GM21423 (cell line): Measurements from ENCODE around the gene SCD5.
"Not testable (repeated sequence)": the region's sequence is repeated elsewhere in the genome, so short reads cannot be mapped to it uniquely, and the experiment has no call there.

Experiments used
- ATAC-seq: cut with Tn5 transposase; IDR thresholded peaks from one replicate; pipeline ENCODE4 v1.9.1; 2021; ENCODE audit warnings: mild to moderate bottlenecking, moderate library complexity; ENCODE audit not compliant: unreplicated experiment

Gene SCD5

GRCh38 chr4:82798168-82799005 lies at the start of gene SCD5:
Gene SCD5 (minus strand): TSS chr4:82798796. CDS start chr4:82798537, 259 bp downstream.
- ATAC-seq = peak; percentile 82

DNA sequence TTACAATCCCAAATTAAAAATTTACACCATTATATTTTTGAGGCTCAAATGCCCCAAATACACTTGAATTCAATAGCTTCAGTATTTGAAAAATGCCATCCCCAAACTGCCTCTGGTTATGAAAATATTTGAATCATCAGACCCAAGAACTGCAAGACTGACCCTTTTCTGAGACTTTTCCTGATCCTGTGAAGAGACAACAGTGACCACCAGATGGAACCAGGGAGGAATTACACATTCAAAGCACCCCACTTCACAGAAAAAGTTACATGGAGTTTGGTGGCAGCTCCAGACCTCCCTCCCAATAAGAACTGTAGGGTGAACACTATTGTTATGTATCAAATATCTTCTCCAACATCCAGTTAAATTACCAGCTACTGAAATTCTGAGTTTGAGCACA lies 44.0 kb upstream of the SCD5 start:
- no peak for ATAC-seq

DNA sequence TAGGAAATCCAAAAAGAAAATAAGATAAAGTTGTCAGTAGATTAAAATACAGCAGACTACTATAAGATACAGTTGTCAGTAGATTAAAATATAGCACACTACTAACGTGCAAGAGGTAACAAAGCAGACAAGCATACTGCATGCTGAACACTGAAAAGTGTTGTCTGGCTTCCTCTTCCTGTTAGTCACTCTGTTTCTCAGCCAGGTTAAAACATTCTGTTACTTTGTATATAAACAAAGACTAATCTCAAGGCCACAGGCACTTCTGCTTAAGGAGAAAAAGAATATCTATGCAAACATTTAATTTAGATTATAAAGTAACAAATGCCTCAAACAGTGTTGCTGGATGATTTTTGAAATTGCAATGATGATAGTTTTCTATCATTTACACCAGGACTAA lies 41.0 kb upstream of the SCD5 start:
- ATAC-seq = no peak

- no peak for ATAC-seq
These were observed 35.2 kb upstream of the SCD5 start for GRCh38 chr4:82833696-82834313.

DNA sequence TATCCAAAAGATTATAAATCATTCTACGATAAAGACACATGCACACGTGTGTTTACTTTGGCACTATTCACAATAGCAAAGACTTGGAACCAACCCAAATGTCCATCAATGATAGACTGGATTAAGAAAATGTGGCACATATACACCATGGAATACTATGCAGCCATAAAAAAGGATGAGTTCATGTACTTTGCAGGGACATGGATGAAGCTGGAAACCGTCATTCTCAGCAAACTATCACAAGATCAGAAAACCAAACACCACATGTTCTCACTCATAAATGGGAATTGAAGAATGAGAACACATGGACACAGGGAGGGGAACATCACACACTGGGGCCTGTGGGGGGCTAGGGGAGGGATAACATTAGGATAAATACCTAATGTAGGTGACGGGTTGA lies 34.5 kb upstream of the SCD5 start:
- ATAC-seq = not testable (repeated sequence)

DNA sequence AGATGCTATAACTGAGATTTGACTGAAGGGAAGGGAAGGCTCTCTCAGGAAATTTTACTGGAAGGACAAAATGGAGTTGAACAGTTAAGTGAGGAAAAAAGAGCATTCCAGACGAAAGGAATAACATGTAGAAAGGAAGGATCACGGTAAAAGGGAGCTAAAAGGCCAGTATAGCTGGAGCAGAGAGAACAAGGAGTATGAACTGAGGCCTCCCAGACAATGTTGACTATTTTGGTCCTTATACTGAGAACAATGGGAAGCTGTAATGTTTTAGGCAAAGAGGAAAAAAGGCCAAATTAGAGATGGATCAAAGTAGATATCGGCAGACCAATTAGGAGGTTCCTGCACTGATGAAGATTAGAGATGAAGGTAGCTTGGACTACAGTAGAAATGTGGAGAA lies 26.8 kb upstream of the SCD5 start:
- ATAC-seq = no peak

GRCh38 chr4:82823062-82823461 lies 24.5 kb upstream of the SCD5 start:
- ATAC-seq = no peak

- no peak for ATAC-seq
These were observed 22.1 kb upstream of the SCD5 start for GRCh38 chr4:82820689-82821088.

- ATAC-seq = peak; percentile 74
These were observed 20.4 kb upstream of the SCD5 start for GRCh38 chr4:82818664-82819662.

DNA sequence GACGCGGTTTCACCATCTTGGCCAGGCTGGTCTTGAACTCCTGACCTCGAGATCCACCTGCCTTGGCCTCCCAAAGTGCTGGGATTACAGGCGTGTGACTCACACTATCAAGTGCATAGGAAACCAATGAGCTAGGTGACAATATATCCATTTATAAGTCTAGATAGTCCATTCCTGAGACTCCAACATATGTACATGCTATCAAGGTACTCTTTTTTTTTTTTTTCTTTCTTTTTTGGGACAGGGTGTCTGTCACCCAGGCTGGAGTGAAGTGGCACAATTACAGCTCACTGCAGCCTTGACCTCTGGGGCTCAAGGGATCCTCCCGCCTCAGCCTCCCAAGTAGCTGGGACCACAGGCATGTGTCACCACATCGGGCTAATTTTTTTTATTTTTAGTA lies 18.3 kb upstream of the SCD5 start:
- ATAC-seq = not testable (repeated sequence)

DNA sequence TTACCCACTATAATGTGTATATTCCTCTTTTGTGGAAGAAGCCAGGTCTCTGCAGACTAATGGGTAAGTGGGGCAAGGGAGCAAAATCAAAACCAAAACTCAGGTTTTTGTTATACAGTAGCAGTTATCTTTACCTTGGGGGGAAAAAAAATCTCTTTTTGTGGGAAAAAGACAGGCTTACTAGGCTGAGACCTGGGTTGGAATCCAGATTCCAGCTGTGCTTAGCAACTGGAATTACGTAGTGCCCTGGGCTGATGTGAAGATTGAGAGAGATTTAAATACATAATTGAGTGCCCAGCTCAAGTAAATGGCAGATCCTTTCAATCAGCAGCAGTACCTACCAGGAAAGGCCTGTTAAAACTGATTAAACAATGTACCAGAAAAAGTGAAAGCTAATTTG lies 15.4 kb upstream of the SCD5 start:
- ATAC-seq = no peak

DNA sequence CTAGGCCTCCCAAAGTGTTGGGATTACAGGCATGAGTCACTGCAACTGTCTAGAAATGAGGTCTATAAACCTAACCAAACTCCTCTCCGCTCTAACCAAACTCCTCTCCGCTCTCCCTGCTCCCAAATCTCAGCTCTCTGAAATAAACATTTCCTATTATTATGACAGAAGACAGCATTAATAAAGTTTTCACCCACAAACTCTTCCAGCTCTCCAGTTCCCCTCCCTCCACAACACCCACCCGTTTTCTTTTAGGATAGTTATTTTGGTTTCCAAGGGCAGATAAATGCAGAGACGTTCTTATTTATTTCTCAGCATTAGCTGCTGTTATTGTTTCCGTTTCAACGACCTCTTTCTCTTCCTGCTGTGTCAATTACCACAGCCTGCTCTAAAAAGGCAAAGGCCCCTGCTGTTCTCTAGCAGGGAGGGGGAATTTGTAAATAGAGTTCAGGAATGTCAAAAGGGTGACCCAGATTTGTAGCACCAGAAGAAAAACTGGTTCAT lies 13.3 kb upstream of the SCD5 start:
- ATAC-seq = no peak

DNA sequence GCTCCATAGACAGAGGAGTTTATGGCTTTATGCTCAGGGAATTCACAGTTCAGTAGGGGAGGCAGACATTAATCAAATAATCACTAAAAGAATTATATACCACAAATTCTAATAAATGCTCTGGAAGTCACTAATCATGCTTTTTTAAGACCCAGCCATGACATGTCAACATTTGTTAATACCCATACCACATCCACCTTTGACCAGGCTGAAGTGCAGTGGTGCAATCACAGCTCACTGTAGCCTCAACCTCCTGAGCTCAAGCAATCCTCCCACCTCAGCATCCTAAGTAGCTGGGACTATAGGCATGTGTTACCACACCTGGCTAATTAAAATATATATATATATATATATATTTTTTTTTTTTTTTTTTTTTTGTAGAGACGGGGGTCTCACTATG lies 12.8 kb upstream of the SCD5 start:
- ATAC-seq = no peak

DNA sequence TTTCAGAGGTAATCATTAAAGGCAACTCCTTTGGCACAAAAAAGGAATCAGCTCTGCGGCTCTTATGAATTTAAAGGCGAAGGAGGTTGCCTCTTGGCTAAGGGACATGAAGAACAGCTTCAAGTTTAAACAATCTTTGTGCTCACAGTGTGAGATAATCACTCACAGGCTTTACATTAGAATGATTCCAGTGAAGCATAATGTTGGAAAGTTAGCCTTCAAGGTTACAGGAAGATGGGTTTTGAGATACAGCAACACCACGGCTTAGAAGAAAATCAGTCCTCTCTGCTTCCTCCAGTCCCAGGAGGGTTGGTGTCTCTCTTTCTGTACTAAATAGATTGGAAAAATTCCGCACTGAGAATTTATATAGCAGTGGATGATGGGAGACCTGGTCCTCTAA lies 11.6 kb upstream of the SCD5 start:
- no peak for ATAC-seq

GRCh38 chr4:82809619-82810018 lies 11.0 kb upstream of the SCD5 start:
- no peak for ATAC-seq

DNA sequence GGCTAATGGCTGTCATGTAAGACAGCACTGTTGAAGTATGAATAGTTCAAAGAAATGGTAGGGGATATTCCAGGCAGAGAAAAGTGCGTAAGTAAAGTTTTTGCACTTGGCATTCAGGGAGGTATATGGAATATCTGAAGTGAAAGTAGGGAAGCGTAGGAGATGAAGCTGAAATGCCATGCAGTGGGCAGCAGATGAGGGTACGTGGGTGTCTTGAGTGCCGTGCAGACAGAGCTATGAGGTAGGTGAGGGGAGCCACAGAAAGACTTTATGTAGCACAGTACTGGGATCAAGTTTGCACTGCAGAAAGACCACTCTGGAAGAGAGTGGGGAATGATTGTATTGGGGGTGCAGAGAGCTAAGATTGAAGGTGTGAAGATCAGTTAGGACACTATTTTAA lies 5.2 kb upstream of the SCD5 start:
- no peak for ATAC-seq

DNA sequence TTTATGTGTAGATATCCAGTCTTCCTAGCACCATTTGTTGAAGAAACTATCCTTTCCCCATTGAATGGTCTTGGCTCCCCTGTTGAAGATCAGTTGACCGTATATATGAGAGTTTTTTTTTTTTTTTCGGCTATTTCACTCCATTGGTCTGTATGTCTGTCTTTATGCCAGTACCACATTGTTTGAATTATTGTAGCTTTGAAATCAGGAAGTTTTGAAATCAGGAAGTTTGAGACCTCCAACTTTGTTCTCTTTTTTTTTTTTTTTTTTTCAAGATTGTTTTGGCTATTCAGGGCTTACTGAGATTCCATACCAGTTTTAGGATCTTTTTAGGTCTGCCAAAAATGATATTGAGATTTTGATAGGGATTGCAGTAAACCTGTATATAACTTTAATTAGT lies 4.3 kb upstream of the SCD5 start:
- ATAC-seq = no peak

DNA sequence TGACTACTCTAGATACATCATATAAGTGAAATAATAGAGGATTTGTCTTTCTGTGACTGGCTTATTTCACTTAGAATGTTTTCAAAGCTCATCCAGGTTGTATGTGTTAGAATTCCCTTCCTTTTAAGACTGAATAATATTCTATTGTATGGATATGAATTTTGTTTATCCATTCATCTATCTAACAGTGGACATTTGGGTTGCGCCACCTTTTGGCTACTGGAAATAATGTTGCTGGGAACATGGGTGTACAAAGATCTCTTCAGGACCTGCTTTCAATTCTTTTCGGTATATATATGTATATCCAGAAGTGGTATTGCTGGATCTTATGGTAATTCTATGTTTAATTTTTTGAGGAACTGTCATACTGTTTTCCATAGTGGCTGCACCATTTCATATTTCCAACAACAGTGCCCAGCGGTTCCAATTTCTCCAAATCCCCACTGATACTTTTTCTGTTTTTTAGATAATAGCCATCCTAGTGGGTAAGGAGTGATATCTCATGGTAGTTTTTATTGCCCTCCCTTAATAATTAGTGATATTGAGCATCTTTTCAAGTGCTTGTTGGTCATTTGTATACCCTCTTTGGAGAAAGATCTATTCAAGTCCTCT lies 3.4 kb upstream of the SCD5 start:
- ATAC-seq = no peak

DNA sequence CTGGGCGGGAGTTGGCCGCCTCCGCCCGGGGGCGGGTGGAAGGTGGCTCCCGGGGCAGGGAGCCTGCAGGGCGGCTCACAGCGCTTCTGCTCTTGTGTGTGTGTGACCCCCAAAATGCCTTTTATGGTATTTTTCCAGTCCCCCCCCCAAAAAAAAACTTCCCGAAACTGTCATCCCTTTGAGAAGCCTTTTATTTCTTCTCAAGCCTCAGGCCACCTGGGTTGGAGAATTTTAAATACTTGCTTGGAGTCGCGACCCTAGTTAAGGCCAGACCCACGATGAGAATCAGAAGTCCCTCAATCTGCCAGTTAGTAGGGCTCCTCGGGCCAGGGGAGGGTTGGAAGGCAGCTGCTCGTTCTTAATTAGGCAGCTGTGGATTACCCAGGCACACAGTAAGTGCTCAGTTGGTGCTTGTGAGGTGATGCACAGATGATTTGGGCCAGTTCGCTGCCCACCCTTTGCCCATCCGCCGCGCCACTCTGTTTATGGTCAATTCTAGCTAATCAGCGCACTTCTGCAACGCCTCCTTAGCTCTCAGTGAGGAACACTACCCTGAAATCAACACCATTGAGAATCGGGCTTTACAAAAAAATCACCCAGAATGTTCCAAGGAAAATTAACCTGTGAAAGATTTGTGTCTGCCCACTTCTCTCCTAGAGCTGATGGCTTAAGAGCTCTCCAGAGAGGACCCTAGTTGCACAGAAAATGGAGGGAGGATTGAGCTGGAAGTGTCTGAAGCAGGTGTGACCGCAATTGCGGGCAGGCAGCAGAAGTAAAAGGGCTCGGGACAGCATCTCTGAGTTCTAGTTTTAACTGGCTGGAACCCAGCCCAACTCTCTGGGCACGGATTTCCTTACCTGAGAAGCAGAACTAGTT lies 648 bp upstream of the SCD5 start:
- peak; percentile 34 for ATAC-seq
